Neutrophil (primary cell): ENCODE results near the gene LINC01488.

Experiments
- H3K27ac ChIP-seq: fragments of 200-600 bp; sonication (generic); 2 replicates; pipeline ENCODE4 v1.5.1; 2016; ENCODE audit warnings: mild to moderate bottlenecking, moderate library complexity
- H3K27me3 ChIP-seq: fragments of 200-600 bp; sonication (generic); 2 replicates; pipeline ENCODE4 v1.6.0; 2016; ENCODE audit warnings: mild to moderate bottlenecking
- H3K36me3 ChIP-seq: fragments of 200-600 bp; sonication (generic); 2 replicates; pipeline ENCODE4 v1.5.1; 2017
- H3K4me1 ChIP-seq, 2 experiments: fragments of 200-600 bp in 1 of 2; sonication (generic) in 1 of 2; 1 replicate in 1 of 2; 2 replicates in 1 of 2; pipeline versions ENCODE4 v1.5.1 to v1.6.1; 2013 to 2016; ENCODE audit warnings: low read depth in 1 of 2, low read length in 1 of 2, mild to moderate bottlenecking in 1 of 2, moderate library complexity in 1 of 2; ENCODE audit not compliant: control insufficient read depth in 1 of 2, insufficient read depth in 1 of 2
- H3K4me3 ChIP-seq, 2 experiments: fragments of 200-600 bp in 1 of 2; sonication (generic) in 1 of 2; 1 replicate in 1 of 2; 2 replicates in 1 of 2; pipeline ENCODE4 v1.5.1; 2013 to 2016; ENCODE audit warnings: low read depth in 1 of 2, low read length in 1 of 2, mild to moderate bottlenecking in 1 of 2, moderate library complexity in 1 of 2
- H3K9me3 ChIP-seq: fragments of 200-600 bp; sonication (generic); 2 replicates; pipeline ENCODE4 v1.5.1; 2016
- TF ChIP-seq, protein P1 (sequence below): fragments of 200-600 bp; sonication (generic); IDR thresholded peaks from 2 replicates; pipeline ENCODE4 v1.5.1; 2016; ENCODE audit warnings: antibody characterized with exemption

The LINC01488 gene

DNA sequence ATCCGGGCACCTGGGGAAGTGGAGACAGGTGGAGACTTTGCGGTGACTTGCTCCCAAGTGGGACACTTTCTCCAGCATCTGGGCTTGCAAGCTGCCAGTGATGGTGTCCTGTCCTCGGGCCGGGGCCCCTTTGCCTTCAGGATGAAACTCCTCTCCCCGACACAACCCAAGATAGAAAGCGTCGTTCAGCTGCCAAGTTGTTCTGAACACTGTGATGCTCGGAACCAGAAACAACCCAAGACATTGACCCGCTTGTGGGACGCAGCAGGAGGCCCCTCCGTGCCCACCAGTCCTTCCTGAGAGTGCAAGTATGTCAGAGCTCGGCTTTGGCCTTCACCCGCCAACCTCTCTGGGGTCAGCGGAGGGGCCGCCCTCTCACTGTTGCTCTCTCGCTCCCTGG lies 31.3 kb downstream of the LINC01488 start:
- no peak overlapping the region for H3K4me3 ChIP-seq
- H3K4me1 ChIP-seq: no peaks in the 10 kb centered on the region
- no peaks in the 10 kb centered on the region for H3K36me3 ChIP-seq
- no peaks in the 10 kb centered on the region for H3K9me3 ChIP-seq
- no peak overlapping the region for H3K27ac ChIP-seq
- H3K27me3 ChIP-seq: peaks cover 14% of the 10 kb centered on the region
- TF ChIP-seq, protein P1, sequence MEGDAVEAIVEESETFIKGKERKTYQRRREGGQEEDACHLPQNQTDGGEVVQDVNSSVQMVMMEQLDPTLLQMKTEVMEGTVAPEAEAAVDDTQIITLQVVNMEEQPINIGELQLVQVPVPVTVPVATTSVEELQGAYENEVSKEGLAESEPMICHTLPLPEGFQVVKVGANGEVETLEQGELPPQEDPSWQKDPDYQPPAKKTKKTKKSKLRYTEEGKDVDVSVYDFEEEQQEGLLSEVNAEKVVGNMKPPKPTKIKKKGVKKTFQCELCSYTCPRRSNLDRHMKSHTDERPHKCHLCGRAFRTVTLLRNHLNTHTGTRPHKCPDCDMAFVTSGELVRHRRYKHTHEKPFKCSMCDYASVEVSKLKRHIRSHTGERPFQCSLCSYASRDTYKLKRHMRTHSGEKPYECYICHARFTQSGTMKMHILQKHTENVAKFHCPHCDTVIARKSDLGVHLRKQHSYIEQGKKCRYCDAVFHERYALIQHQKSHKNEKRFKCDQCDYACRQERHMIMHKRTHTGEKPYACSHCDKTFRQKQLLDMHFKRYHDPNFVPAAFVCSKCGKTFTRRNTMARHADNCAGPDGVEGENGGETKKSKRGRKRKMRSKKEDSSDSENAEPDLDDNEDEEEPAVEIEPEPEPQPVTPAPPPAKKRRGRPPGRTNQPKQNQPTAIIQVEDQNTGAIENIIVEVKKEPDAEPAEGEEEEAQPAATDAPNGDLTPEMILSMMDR: no peak

DNA sequence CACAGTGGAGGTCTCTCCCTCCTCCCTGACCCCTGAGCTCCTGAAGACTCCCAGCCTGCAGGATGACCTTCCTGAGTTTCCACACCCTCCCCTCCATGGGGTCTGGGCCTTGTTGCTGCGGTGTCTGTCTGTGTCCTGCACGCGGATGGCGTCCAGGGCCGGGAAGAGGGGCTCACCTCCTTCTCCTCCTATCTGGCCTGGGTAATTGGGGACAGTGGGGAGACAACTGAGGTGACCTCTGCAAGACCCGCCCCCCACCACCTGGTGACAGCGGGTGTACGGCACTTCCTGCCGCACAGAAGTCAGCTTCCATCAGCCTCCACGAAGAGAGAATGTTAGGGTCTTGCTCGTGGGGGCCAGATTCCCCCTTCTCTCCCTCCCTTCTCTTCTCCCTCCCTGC lies 31.7 kb downstream of the LINC01488 start:
- Histone ChIP-seq H3K4me1 (no peaks in the 10 kb centered on the region), H3K27ac (no peak overlapping the region), H3K36me3 (no peaks in the 10 kb centered on the region), H3K9me3 (no peaks in the 10 kb centered on the region), H3K27me3 (peaks cover 13% of the 10 kb centered on the region), H3K4me3 (no peak overlapping the region)
- TF ChIP-seq, protein P1: no peak

DNA sequence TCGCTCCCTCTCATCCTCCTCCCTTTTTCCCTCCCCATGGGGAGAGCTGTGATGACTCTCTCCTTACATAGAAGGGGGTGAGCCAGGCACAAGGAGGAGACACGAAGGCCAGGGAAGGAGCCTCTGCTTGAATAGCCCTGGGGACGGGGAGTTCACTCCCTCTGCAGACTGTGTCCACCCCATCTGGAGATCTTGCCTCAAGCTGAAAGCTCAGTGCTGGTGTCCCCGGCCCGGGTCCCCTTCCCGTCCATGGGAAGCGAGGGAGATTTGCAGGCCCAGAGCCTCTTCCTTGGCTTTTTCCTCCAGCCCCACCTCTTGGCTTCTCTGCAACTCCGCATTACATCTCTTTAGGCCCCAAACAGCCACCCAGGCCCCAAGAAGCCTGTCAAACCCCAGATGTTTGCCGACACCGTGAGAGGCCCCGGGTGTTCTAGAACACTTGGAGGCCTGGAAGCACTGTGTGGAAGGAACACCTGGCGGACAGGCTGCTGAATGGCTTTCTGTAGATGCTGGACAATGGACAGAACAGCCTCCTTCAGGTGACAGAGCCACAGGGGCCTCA lies 32.3 kb downstream of the LINC01488 start:
- no peak overlapping the region for H3K4me3 ChIP-seq
- H3K9me3 ChIP-seq: no peaks in the 10 kb centered on the region
- H3K4me1 ChIP-seq: no peaks in the 10 kb centered on the region
- TF ChIP-seq, protein P1: no peak
- H3K36me3 ChIP-seq: no peaks in the 10 kb centered on the region
- H3K27ac ChIP-seq: no peak overlapping the region
- peaks cover 8% of the 10 kb centered on the region for H3K27me3 ChIP-seq

DNA sequence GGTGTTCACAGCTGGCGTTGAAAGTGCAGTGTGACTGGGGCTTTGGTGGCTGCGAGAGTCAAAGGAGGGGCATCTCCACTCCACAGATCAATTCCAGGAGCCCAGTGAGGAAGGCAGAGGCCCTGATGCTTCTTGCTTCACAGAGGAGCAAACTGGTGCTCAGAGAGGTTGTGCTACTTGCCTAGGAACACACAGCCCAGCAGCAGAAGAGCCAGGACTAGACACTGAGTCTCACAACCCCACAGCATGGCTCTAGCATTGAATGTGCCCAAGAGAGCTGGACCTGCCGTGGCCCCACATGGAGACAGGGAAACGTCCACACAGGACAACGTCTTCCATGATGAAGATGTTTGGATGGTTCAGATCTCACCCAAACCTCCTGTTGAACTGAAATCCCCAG lies 33.3 kb downstream of the LINC01488 start:
- Histone ChIP-seq H3K4me3 (no peak overlapping the region), H3K27ac (no peak overlapping the region), H3K27me3 (no peaks in the 10 kb centered on the region), H3K36me3 (no peaks in the 10 kb centered on the region), H3K9me3 (no peaks in the 10 kb centered on the region), H3K4me1 (no peaks in the 10 kb centered on the region)
- TF ChIP-seq, protein P1: no peak

DNA sequence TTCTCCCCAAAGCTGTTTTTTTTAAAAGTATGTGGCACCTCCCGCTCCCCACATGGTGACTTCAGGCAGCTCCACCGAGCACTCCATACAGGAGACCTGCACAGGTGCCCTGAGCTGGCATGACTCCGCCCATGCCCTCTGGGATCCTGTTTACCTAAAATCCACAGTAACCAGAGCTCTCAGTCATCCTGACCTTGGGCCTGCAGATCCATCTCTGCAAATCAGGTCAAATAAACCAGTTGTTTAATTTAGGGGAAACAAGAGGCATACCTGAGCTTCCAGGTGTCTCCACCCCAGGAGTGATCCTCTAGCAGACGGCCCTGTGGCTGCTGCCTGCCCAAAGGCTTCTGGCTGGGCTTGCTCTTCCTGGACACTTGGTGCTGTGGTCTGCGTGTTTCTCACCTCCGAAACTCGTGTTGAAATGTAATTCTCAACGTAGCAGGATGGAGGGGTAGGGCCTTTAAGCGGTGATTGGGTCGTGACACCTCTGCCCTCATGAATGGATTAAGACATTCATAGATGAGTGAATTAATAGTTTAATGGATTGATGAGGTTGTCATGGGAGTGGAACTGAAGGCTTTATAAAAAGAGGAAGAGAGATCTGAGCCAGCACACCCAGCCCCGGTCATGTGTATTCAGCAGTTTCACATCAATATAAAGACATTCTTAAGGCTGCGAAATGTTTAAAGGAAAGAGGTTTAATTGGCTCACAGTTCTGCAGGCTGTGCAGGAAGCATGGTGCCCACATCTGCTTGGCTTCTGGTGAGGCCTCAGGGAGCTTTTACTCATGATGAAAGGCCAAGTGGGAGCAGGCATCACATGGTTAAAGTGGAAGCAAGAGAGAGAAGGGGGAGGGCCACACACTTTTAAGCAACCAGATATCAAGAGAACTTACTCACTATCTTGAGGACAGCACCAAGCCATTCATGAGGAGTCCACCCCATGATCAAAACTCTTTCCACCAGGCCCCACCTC lies 34.1 kb downstream of the LINC01488 start:
- no peaks in the 10 kb centered on the region for H3K4me1 ChIP-seq
- no peaks in the 10 kb centered on the region for H3K27me3 ChIP-seq
- H3K4me3 ChIP-seq: no peak overlapping the region
- TF ChIP-seq, protein P1: no peak
- H3K27ac ChIP-seq: no peak overlapping the region
- no peaks in the 10 kb centered on the region for H3K9me3 ChIP-seq
- no peaks in the 10 kb centered on the region for H3K36me3 ChIP-seq
